NCI-H1048 (cell line): ENCODE measurements around the gene APLF.
"Not testable (repeated sequence)": the region's sequence is repeated elsewhere in the genome, so short reads cannot be mapped to it uniquely, and the experiment has no call there.

ENCODE experiments used
- DNase-seq: peaks from one replicate; lab custom pipeline; 2025; lab: John Stamatoyannopoulos, UW

Gene APLF

GRCh38 chr2:68529156-68529555 lies 61.8 kb downstream of the APLF start:
- not testable (repeated sequence) for DNase-seq

GRCh38 chr2:68529651-68530050 lies 62.3 kb downstream of the APLF start:
- not testable (repeated sequence) for DNase-seq

DNA sequence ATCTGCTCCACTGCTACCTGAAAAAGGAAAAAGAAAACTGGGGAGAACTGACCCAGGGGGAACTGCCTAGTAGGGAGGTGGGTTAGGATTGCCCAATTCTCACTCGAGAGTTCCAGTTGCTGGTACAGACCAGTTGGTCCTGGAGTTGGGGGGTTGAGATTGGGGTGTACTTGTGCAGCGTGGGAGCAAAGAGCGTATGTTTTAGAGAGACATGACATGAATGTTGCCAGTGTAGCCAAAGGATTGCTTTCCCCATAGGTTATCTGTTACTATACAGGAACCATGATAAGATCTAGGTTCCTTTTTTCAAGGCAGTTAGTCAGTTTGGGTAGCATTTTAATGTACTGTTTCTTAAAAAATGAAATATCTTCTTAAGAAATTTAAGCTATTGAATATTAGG lies 68.6 kb downstream of the APLF start:
- no peak for DNase-seq

DNA sequence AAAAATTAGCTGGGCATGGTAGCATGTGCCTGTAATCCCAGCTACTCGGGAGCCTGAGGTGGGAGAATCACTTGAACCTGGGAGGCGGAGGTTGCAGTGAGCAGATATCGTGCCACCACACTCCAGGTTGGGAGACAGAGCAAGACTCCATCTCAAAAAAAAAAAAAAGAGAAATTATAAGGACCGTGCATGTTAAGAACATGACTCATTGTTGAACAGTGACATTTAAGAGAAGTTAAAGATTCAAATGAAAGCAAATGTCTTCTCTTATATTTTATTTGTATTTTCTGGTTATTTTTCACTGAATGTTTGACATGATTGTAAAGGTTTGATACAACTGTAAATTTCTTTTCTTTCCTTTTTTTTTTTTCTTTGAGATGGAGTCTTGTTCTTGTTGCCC lies 69.6 kb downstream of the APLF start:
- DNase-seq = no peak

GRCh38 chr2:68537809-68538208 lies 70.4 kb downstream of the APLF start:
- DNase-seq = no peak

DNA sequence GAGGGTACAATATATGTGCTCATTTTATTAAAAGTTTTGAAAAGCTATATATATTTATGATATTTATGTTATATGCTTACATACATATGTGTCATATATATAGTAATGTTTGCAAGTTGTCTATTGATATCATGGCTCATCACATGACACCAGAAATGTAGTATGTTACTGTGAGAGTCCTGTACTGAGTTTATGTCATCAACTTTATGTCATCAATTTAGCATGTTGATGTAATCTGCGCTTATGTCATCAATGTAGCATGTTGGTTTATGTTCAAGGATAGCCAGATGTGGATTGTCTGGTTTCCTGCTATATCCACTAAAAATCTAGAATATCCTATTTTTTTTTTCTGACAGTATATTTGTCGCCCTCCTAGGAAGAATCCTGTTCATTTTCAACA lies 77.4 kb downstream of the APLF start:
- DNase-seq = no peak

GRCh38 chr2:68548396-68548795 lies 81.0 kb downstream of the APLF start:
- DNase-seq = no peak

DNA sequence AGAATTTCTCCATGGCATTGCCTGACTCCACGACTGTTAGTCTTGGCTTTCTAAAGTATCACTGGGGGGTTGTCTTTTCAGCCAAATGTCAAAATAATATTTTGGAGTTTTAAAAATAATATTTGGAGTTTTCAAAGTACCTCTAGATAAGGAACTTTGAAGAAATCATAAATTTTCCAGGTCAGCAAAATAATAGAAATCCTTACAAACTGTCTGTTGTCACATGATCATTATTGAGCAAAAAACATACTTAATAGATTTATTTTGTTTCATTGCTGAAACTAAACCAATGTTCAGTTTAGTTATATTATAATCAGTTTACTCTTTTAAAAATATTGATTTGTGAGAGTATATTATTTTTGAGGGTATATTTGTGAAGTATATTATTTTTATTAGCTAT lies 85.7 kb downstream of the APLF start:
- DNase-seq = no peak

DNA sequence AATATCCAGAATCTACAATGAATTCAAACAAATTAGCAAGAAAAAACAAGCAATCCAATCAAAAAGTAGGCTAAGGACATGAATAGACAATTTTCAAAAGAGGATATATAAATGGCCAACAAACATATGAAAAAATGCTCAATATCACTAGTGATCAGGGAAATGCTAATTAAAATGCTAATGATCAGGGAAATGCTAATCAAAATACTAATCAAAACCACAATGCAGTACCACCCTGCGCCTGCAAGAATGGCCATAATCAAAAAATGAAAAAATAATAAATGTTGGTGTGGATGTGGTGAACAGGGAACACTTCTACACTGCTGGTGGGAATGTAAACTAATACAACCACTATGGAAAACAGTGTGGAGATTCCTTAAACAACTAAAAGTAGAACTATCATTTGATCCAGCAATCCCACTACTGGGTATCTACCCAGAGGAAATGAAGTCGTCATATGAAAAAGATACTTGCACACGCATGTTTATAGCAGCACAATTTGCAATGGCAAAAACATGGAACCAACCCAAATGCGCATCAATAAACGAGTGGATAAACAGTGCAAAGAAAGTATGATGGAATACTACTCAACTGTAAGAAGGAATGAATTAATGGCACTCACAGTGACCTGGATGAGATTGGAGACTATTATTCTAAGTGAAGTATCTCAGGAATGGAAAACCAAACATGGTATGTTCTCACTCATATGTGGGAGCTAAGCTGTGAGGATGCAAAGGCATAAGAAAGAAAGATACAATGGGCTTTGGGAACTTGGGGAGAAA lies 88.2 kb downstream of the APLF start:
- DNase-seq = not testable (repeated sequence)

GRCh38 chr2:68556381-68556780 lies 89.0 kb downstream of the APLF start:
- DNase-seq = no peak

- no peak for DNase-seq
These were observed 91.2 kb downstream of the APLF start for GRCh38 chr2:68558576-68558975.

DNA sequence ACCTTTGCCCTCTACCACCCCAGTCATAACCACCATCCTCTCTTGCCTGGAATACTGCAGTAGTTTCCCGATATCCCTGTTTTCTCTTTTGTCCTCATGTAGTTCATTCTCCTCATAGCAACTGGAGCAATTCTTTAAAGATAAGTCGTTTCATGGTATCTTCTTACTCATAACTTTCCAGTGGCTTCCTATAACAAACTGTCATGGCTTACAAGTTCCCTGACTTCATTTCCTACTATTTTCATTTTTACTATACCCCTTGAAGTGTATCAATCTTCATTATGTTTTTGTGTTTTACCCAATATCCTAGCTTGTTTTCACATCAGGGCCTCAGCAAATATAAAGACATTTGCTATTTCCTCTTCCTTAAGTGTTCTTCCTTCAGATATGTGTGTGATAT lies 92.3 kb downstream of the APLF start:
- no peak for DNase-seq

GRCh38 chr2:68560545-68560944 lies 93.2 kb downstream of the APLF start:
- no peak for DNase-seq

DNA sequence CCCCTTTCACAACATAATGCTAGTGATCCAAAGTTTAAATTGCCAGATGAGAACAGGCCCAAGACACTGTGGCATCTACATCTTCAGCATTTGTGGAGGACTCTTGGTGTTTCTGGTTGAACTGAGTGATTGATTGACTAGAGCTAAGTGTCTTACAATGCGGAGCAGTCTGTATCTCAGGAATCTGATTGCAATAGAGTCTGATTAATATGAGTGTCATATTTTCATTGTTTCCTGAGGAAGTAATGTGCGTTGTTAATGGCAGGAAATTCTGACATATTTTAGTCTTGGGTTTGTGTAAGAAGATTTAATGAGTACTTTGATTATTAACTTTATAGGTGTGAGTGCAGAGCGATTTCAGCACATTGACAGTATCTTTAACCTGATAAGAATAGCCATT lies 94.0 kb downstream of the APLF start:
- DNase-seq = no peak

- no peak for DNase-seq
These were observed 95.5 kb downstream of the APLF start for GRCh38 chr2:68562934-68563333.

DNA sequence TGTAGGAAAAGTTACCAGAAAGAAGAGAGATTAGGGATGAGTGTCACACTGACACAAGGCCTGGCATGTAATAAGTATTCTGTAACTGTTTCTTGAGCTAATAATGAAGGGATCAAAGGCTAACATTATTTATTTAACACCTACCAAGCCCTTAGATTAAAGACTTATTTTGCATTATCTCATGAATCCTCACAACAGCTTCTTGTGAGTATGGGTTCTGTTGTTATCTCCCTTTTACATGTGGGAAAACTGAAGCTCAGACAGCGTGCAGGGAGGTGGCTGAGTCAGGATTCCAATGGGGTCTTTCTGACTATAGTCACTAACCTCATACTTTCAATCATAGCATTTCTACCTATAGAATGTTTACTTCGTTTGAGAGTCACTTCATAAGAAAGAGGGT lies 97.0 kb downstream of the APLF start:
- no peak for DNase-seq

DNA sequence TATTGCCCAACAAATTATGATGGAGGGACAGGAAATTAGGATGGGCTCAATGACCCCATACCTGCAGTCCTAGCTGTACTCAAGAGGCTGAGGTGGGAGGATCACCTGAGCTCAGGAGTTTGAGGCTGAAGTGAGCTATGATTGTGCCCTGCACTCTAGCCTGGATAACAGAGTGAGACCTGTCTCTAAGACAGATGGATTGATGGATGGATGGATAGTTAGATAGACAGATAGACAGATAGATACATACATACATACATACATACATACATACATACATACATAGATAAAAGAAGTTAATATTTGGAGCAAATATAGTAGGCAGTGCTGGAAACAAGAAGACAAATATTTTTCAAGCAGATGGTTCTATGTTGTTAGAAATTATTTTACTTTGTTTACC lies 97.9 kb downstream of the APLF start:
- DNase-seq = no peak

DNA sequence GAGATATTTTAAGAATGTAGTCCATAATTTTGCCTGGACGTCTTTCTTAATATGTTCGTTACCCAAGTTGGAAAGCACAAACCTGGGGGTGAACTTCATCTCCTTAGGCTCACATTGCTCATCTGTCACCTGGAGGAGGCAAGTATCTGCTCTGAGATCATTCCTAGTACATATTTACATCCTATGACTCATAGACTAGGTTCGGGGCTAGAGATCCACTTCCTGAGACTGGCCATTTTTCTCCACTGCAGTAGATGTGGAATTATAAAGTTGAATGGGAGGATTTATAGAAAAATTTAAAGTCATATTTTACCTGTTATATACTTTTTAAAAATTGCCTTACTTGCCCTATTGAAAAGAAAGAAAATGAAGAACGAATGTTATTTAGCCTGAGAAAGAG lies 98.5 kb downstream of the APLF start:
- DNase-seq = no peak

GRCh38 chr2:68566362-68566761 lies 99.0 kb downstream of the APLF start:
- DNase-seq = no peak

DNA sequence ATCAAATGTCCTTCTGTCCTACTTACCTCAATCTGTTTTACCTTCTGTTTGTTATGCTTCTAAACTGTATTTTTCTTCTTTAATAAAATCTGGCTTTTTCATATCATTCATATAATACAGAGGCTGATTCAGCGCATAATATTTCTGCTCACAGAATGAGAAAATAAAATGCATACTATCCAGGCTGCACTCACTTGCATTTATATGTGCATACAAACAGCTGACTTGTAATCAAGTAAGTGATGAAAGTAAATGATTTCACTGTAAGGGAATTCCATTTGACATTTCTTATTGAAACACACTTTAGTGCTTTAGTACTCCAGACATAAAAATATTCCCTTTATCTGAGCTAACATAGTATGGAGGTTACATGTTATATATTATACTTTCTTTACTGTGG lies 100.7 kb downstream of the APLF start:
- DNase-seq = no peak

- DNase-seq = no peak
These were observed 102.2 kb downstream of the APLF start for GRCh38 chr2:68569604-68570003.

- not testable (repeated sequence) for DNase-seq
These were observed 103.0 kb downstream of the APLF start for GRCh38 chr2:68570434-68570833.

DNA sequence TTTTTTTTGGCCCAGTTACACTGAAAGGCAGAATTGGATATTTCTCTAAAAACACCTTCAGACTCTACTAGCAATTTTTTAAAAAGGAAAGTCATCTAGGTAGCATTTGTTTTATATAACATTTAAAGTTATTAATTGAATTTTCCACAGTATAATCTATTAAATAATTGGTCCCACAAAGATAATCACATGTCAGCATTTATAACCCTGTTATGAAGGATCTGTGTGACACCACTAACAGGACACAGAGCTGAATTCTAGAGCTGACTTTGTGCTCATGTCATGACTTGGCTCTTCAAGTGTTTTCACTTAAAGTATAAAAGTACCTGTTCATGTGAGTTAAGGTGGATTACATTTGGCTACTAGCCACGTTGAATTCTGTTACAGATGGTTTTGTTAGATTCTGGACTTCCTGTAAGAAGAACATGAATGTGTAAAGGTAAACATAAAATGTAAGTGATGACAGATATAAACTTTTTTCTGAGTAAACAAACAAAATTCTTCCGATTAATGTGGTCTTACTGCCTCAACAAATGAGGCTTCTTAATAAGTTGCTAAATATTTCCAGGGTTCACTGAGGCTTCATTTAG lies 106.9 kb downstream of the APLF start:
- DNase-seq = no peak

GRCh38 chr2:68577183-68577582 lies 109.8 kb downstream of the APLF start:
- no peak for DNase-seq
